GM21786 (cell line): ENCODE results near the gene HOXA13.
A peak's percentile ranks its signal among the peaks of the same experiment; 100 is the strongest.

Experiments
- ATAC-seq: cut with Tn5 transposase; IDR thresholded peaks from one replicate; pipeline ENCODE4 v1.9.1; 2021; ENCODE audit not compliant: unreplicated experiment

HOXA13 gene

DNA sequence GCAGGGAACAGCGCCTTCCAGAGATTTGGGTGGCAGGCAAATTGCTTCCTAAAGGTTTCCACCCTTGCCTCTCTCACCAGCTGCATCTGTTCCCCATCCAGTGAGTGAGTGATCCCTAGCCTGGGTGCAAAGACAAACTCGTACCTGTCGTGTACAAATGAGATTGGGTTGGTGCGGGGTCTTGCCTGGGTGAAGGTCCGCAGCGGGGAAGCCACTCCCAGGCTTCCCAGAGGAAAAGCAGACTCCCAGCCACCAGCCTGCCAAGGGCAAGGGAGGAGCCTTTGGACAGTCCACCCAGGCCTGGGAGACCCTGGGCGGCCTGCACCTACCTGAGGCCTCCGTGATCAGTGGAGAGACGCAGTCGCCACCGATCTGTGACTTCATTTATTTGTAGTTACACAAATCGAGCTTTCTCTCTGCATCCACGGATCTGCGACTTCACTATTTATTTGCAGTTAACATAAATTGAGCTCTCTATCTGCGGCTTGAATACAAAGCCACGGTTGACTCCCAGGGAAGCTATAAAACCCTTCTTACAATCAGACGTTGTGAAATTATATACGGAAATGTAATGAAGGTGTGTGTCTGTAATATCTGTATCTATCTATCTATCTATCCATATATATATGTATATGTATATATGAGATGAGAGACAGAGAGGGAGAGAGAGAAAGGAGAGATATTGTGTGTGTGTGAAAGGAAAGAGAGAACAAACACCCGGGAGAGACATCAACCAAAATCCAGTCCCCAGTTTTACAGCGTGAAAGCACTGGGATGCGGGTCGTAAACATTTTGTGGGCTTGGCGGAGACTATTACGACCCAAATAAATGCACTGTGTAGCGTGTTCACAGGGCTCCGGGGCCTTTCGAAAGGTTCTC, 40.4 kb downstream of the HOXA13 start:
- ATAC-seq, result no peak

DNA sequence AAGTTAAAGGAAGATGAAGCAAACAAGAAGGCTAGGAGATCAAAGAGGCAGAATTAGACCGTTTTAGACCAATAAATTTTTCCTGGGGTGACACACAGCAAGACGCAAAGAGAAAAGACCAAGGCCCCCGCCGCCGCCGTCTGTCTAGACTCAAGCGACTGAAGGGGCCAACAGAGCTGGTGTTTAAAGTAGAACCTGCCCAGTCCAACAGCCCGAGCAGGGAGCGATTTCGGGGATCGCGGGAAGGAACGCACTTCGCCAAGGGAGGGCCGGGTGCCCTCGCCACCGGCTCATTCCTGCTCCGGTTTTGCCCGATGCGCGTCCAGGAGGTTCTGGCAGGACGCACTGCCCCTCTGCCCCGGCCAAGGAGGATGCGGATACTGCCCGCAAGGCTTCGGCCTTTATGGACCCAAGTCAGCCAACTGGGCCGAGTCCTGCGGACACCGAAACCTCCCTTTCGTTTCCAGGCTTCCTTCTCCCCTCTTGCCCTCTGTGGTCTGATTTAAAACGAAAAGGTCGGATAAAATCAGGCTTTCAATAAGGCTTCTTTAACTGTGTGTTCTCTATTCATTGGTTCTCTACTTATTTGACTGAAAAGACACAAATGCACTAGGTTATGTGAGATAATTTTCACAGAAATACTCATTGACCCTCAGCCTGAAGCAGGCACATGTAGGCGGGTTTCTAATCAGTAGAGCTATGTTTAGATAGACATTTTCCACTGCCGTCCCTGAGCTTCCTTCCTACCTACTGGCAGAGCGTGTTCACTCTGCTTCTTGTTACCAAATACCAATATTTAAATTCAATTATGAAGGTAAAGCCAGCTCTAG, 41.2 kb downstream of the HOXA13 start:
- no peak for ATAC-seq

DNA sequence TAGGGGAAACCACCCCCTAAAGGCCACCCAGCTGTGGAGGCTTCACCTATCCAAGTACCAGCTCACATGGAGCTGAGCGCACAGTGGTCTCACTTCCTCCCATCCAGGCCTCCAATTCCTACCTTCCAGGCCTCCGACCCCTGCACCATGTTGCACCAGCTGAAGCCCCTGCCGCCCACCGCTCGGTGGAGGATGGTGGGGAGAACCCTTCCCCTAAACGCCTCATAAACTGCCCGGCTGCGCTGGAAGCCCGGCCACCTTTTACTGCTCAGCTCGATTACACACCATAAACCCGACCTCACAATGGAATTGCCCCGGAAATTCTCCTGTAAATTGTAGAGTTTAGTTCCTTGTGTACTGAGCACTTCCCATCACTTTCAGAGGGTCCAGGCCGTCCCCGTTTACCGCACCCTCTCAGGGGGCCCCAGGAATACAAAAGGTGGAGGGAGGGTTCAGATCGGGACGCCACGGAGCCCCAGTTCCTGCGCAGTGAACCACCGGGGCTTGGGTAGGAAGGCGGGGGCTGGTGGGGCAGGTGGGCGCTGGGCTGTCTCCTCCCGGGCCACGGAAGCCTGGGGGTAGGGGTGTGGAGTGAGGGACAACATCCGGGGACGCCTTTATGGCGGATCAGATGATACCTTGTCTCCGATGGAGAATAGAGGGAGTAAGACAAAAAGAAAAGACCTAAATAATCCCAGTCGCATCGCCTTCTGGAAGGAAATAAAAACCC, 42.0 kb downstream of the HOXA13 start:
- ATAC-seq, result no peak

DNA sequence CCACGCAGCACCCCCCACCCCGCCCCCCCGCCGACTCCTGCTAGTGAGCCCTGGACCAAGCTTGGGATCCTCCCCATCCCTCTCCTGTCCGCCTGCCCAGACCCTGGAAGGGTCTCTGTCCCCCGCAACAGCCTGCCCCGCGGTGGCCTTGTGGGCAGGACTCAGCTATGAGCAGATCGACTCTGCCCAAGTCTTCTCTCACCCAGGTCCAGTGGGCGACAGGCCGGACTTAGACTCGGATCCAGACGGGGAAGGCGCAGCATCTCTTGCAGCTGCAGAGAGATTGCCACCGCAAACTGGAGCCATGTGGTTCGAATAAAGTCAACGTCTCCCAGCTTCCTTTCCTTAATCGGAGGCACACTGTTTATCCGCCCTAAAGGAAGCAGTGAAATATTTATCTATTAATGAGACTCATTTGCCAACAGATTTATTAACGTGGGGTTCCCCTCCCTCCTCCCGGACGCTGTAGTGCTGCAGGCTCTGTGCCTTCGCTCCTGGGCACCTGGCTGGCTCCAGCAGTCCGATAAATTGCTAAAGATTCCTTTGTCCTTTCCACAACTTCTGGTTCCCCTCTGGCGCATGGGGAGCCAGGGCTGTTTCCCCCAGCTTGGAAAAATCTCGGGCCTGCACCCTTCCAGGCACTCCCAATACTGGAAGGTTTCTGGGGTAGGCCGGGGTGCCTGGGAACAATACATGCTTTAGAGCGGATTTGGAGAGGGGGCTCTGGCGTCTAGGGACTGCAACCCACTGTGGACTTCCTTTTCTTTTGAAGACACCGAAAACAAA, 42.8 kb downstream of the HOXA13 start:
- ATAC-seq, result no peak

DNA sequence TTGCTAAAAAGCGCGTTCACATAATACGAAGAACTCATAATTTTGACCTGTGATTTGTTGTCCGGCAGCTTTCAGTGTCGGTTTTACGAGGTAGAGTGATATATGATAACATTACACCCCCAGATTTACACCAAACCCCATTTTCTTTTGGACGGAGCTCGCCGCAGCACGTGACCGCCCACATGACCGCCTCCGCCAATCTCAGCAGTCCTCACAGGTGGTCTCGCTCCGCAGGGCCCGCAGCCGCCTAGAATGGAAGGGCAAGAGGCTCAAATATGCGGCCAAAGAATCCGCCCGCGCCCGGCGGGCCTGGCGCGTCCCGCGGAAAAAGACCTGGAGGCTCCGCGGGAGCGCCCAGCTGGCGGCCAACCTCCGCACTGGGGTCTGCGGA, 43.4 kb downstream of the HOXA13 start, which contains the start of gene HOXA7:
HOXA7 (minus strand) TSS at position 168 of the 391 bp plus-strand sequence; CDS start at position 38, 130 bp downstream.
- no peak for ATAC-seq

DNA sequence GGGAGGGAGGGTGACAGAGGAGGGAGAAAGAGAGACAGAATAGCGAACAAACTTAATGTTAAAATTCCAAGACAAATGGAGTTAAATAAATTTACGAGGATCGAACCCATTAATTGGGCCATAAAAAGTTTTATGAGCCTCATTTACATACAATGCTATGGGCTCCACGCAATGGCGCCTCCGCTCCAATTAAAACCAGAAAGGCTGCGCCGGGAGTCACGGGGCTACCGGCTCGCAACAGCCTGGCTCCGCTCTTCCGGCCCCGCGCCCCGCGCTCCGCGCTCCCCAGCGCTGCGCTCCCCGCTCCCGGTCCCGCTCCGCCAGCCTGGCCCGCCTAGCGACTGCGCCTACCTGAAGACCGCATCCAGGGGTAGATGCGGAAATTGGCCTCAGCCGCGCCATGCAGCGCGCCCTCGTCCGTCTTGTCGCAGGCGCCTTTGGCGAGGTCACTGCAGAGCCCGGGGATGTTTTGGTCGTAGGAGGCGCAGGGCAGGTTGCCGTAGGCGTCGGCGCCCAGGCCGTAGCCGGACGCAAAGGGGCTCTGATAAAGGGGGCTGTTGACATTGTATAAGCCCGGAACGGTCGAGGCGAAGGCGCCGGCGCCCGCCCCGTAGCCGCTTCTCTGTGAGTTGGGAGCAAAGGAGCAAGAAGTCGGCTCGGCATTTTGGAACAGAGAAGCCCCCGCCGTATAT, 43.9 kb downstream of the HOXA13 start:
- ATAC-seq, result no peak

DNA sequence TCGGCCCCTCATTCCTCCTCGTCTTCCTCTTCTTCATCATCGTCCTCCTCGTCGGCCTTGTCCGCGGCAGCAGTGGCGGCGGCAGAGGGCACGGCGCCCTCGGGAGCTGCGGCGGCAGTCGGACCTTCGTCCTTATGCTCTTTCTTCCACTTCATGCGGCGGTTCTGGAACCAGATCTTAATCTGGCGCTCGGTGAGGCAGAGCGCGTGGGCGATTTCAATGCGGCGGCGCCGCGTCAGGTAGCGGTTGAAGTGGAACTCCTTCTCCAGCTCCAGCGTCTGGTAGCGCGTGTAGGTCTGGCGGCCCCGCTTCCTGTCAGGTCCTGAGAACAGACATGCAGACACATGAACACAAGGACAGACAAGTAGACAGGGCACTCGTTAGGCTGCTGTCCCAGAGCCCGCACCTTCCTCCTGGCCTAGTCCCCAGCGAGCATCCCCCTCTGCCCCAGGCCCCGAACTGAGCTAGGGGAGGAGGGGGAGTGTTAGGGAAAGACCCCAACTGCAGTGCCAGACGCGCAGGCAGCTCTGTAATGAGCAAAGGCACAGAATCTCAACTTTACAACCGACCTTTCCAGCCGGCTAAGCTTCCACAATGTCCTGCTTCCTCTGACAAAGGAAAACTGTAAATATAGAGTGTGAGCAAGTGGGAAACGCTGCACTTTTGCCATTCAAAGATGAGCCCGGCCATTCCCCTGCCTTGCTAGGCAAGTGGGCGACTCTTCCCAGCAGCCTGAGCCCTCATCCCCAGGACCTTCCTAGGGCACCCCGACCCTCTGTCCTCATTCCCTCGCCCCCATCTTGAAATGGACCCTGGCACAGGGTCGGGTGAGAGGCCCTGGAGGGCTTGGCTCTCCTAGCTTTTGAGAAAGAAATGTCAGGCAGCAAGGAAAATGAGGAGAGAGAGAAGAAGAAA, 44.7 kb downstream of the HOXA13 start:
- ATAC-seq, result no peak

DNA sequence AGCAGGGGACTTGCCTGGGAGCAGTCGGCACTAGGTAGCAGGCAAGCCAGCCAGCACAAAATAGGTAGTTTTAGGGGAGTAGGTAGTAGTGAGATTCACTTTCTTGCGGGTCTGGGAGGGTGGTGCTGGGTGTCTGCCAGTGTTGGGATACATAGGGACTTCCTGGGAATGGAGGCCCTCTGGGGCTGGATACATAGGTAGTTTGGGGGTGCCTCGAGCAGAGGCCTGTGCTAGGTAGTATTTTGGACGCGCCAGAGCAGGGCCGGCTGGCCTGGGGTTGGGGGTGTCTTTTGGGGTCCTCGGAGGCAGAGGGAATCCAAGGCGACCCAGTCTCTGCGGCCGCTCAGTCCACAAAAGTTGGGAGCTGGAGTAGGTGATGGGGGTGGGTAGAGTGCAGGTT, 45.5 kb downstream of the HOXA13 start:
- no peak for ATAC-seq

DNA sequence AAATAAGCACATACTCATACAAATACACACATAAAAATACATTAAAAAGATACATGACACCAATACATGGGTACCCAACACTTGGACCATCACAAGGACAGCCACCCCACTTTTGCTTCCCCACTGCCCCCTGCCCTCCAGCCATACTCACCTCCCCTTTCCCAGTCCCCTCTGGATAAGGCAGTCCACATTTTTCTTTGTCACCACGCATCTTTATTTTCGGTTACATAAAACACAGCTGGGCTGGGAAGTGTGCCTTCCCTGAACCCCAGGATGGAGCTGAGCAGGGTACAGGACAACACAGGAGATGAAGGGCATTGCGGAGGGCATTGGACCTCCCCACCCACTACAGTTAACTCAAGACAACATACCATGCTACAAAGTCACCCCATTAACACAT, 46.4 kb downstream of the HOXA13 start:
- no peak for ATAC-seq

DNA sequence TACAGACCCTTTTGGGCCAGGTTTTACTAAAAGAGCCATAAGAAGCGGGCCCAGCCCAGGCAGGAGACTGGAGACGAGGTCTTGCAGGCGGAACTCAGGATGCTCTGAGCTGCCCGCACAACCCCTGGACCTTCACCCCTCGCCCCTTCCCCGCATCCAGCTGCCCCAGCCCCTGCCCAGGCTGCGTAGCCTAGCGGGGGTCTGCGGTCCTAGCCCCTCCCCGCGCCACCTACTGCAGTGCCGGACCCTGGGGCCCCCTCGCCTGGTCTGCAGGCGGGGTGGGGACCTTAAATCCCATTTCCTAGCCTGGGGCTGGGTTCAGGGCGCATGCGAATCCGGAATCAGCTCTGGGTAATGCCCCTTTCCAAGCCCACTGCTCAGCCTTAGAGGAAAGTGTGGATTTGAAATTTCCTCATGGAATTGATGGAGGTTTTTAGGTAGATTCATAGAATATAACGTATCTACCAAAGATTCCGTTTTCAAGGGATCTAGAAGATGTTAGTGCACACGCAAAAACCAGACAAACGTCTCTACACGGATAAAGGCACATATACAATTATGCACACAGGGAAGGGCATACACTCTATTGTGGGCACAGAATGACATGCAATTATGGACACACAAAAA, 47.0 kb downstream of the HOXA13 start:
- no peak for ATAC-seq

DNA sequence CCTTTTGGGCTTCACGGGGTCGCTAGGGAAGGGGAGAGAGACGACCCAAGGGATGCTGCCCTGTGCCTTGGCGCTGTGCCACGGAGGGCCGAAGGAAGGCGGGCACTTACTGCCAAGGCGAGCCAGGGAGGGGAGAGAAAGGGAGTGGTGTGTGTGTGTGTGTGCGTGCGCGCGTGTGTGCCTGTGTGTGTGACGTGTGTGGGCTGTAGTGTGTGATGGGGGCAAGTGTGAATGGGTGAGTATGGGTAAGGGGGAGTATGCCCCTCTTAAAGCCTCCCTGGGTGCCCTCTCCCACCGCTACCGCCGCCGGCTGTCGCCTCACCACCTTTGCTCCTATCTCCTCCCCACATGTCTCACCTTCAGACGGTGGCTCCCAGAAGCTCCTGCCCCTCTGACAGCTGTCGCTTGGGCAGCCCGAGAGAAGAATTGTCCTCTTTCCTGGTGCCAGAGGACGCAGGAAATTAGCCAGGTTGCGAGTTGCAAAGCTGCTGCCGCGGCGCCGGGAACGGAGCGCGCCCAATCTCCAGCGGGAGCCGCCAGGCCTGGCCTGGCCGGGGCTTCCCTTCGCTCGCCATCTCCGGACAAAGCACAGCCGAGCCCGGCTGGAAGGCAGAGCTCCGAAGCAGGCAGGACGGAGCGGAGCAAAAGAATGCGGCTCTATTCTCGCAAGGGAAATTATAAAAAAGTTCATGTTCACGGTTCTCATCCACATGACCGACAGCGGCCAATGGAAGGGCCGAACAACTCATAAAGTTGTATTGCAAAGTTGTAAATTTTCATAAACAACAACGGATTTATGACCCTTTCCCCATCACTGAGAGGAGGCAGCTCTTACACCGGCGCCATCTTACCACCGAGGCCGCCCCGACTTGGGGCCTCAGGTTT, 47.7 kb downstream of the HOXA13 start, which contains the start of gene HOXA3:
HOXA3 (minus strand) TSS at position 653 of the 885 bp plus-strand sequence. CDS start 41,943 bp downstream, outside the sequence.
- no peak for ATAC-seq

DNA sequence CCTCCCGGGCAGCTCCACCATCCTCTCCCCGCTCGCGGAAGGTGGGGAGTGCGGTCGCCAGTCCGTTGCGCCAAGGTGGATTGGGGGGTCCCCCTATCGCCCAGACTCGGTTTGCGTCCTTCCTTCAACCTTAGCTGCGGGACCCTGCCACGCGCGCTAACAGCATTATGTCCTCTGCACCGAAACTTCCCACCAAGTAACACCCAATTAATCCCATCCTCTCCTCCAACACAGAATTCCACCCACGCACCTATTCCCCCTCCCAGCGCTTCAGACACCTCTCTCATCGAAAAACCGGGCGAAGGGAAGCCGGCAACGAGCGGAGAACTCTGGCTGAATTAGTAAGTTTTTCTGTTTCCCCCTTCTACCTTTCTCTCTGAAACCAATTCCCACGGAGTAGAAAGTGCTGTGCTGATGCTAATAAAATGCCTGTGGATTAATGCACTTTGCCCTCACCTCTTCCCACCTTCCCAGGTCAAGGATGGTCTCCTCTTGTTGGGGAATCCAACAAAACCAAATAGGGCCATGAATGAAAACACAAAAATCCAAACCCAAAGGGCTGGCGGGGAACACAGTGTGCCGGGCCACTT, 48.5 kb downstream of the HOXA13 start:
- ATAC-seq, result no peak

DNA sequence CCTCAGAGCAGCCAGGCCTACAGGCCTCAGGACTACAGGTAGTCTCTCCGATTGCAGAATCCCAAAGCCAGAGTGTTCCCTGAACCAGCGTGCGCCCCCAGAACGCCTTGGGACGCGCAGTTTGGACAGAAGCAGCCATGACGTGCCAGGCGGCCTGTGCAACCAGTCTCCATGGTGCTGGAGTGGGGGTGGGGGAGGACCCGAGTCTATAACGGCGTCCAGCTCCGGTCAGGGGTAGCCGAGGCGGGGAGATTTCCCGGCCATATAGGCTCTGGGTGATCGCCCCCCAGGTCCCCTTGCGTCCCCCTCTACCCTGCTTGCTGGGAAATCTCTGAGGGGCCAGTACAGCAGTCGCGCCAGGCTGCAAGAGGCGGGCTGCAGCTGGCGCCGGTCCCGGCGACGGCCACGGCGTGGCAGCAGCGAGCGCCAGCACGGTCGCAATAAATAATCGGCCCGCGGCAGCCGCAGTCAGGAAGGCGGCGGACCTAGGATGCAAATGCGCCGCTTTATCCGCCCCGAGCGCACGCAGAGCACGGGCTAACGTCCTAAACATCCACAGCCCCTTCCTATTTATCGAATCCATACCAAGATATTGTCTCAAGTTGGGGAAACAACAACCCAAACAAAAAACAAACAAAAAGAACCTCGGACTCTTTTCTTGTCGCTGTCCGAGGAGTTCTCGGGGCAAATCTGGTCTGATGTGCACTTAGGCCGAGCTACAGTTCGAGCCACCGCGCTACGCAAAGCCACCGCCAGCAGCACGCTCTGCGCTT, 49.1 kb downstream of the HOXA13 start:
- peak; percentile 77 for ATAC-seq

DNA sequence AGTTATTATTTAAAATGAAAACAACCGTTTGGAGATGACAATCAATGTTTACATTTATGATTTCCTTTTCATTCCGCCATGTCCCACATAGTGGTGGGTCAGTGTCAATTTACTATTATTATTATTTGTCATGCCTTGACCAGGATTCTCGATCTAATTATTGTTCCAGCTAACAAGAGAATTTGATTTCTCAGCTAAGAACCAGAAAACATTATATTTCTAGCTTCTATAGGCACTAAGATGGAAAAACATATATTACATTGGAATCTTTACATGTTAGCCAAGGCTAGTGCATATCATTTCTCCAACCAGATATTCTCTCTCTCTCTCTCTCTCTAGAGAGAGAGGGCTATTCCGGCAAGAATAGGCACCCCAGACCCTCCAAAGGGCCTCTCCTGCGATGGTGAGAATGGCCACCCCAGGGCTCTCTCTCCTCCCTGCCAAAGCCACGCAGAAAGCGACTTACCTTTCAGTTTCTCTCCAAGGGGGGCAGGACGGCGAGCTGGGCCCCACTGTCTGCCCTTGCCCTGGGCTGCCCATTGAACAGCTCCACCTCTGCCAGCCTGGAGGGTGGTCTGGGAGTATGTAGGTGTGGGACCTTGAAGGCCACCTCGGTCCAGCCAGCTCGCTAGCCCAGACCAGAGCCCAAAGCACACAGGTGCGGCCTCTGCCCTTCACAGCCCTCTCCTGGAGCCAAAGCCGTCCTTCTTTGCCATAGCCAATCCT, 49.9 kb downstream of the HOXA13 start:
- no peak for ATAC-seq
